Suprapubic skin (tissue), 4 donors: ENCODE results near the gene DENND11. TPM values are rescaled to one million over a fixed set of nuclear protein-coding genes. Genes with fewer than 3 reads are reported as not detected.

Experiments
- DNase-seq, 2 donors: peaks; one replicate each; pipeline ENCODE4 v3.0.0-alpha.2; 2019; ENCODE audit warnings: low spot score in 2 of 2
- H3K27ac ChIP-seq: fragments of 200-600 bp; sonication (generic); one replicate; pipeline ENCODE4 v1.5.1; 2019
- H3K27me3 ChIP-seq: fragments of 200-600 bp; sonication (generic); one replicate; pipeline ENCODE4 v1.5.1; 2019
- H3K36me3 ChIP-seq: fragments of 200-600 bp; sonication (generic); one replicate; pipeline ENCODE4 v1.5.1; 2019
- H3K4me1 ChIP-seq: fragments of 200-600 bp; sonication (generic); one replicate; pipeline ENCODE4 v1.5.1; 2019
- H3K4me3 ChIP-seq: fragments of 200-600 bp; sonication (generic); one replicate; pipeline ENCODE4 v1.5.1; 2019; ENCODE audit warnings: mild to moderate bottlenecking
- H3K9me3 ChIP-seq: fragments of 200-600 bp; sonication (generic); one replicate; pipeline ENCODE4 v1.5.1; 2019
- CTCF ChIP-seq, 2 donors: fragments of 200-600 bp in 1 of 2; fragments of 450-650 bp in 1 of 2; sonication (generic) in 1 of 2; IDR thresholded peaks; one replicate each; pipeline ENCODE4 v1.5.1; 2016 to 2019; ENCODE audit warnings: antibody characterized with exemption in 2 of 2, mild to moderate bottlenecking in 1 of 2, moderate library complexity in 1 of 2
- EP300 ChIP-seq: sonication (generic); formaldehyde crosslinking; IDR thresholded peaks from one replicate; pipeline ENCODE4 v1.6.1; 2017; ENCODE audit warnings: antibody characterized with exemption
- POLR2A ChIP-seq, 2 donors: fragments of 450-650 bp; IDR thresholded peaks; one replicate each; pipeline ENCODE4 v1.6.1; 2017; ENCODE audit warnings: antibody characterized with exemption in 2 of 2, mild to moderate bottlenecking in 2 of 2, moderate library complexity in 2 of 2
- POLR2AphosphoS5 ChIP-seq, 3 donors: sonication (generic); formaldehyde crosslinking; IDR thresholded peaks; one replicate each; pipeline ENCODE4 v1.6.1; 2017; ENCODE audit warnings: antibody characterized with exemption in 3 of 3
- WGBS: methylation state at CpG from one replicate; pipeline ENCODE4 v1.1.5; 2018; 5-methylcytosine and 5-hydroxymethylcytosine counted together
- total RNA-seq, 4 donors: library from RNA; depleted of rRNA; stranded (reverse); fragments of >200 nt; gene quantifications; one replicate each; pipeline ENCODE4 v1.1.0, GENCODE V29; 2016

DENND11 gene
- total RNA-seq, 4 donors from 2014 or later = 12.5 to 45.2 (median 17.9) TPM

DNA sequence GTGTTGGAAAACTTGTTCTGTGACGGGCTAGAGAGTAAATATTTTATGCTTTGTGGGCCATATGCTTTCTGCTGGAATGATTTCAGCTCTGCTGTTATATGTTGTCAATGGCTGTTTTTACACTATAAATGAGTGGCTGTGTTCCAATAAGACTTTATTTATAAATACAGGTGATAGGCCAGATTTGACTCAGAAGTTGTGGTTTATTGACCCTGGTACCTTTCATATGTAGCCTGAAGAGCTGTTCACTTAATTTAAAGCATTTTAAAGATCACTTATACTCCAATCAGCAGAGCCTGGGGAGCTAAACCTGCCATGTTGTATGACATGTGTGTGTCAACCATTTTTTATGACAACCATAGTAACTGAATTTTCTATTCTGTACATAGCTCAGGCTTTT is 27.1 kb upstream of the DENND11 start:
- no peak for DNase-seq
- WGBS = 96% methylated on average over 1 of the region's 1 CpG
- Histone ChIP-seq H3K27me3 (no peaks in the 10 kb centered on the region), H3K27ac (no peak overlapping the region), H3K4me3 (no peak overlapping the region), H3K4me1 (no peaks in the 10 kb centered on the region), H3K36me3 (no peaks in the 10 kb centered on the region), H3K9me3 (no peaks in the 10 kb centered on the region)
- TF ChIP-seq POLR2AphosphoS5 (IDR thresholded peaks at IDR 0.05) (no peak), CTCF (IDR thresholded peaks at IDR 0.05) (no peak), POLR2A (IDR thresholded peaks at IDR 0.05) (no peak), EP300 (no peak)

GRCh38 chr7:141722529-141722928 is 20.6 kb upstream of the DENND11 start:
- H3K27me3 ChIP-seq = no peaks in the 10 kb centered on the region
- no peaks in the 10 kb centered on the region for H3K4me1 ChIP-seq
- no peak for DNase-seq
- TF ChIP-seq POLR2A (IDR thresholded peaks at IDR 0.05) (no peak), POLR2AphosphoS5 (IDR thresholded peaks at IDR 0.05) (no peak), EP300 (no peak), CTCF (IDR thresholded peaks at IDR 0.05) (no peak)
- H3K4me3 ChIP-seq = no peak overlapping the region
- H3K36me3 ChIP-seq = no peaks in the 10 kb centered on the region
- no peak overlapping the region for H3K27ac ChIP-seq
- 89% methylated on average over 2 of the region's 2 CpGs for WGBS
- no peaks in the 10 kb centered on the region for H3K9me3 ChIP-seq

- no peaks in the 10 kb centered on the region for H3K4me1 ChIP-seq
- no peak for DNase-seq
- no peaks in the 10 kb centered on the region for H3K27me3 ChIP-seq
- 95% methylated on average over 1 of the region's 1 CpG for WGBS
- TF ChIP-seq EP300 (no peak), POLR2A (IDR thresholded peaks at IDR 0.05) (no peak), CTCF (IDR thresholded peaks at IDR 0.05) (no peak), POLR2AphosphoS5 (IDR thresholded peaks at IDR 0.05) (no peak)
- H3K36me3 ChIP-seq = no peaks in the 10 kb centered on the region
- no peak overlapping the region for H3K4me3 ChIP-seq
- no peak overlapping the region for H3K27ac ChIP-seq
- H3K9me3 ChIP-seq = no peaks in the 10 kb centered on the region
These were observed 15.5 kb upstream of the DENND11 start for GRCh38 chr7:141717450-141717849.

- H3K4me1 ChIP-seq = no peaks in the 10 kb centered on the region
- H3K9me3 ChIP-seq = no peaks in the 10 kb centered on the region
- 77% methylated on average over 6 of the region's 6 CpGs for WGBS
- no peak for DNase-seq
- H3K27ac ChIP-seq = no peak overlapping the region
- no peak for TF ChIP-seq EP300
- no peak for TF ChIP-seq POLR2A (IDR thresholded peaks at IDR 0.05)
- TF ChIP-seq CTCF (IDR thresholded peaks at IDR 0.05) = no peak
- no peak for TF ChIP-seq POLR2AphosphoS5 (IDR thresholded peaks at IDR 0.05)
- no peak overlapping the region for H3K4me3 ChIP-seq
- no peaks in the 10 kb centered on the region for H3K27me3 ChIP-seq
- no peaks in the 10 kb centered on the region for H3K36me3 ChIP-seq
These were observed 14.1 kb upstream of the DENND11 start for GRCh38 chr7:141715794-141716689.

DNA sequence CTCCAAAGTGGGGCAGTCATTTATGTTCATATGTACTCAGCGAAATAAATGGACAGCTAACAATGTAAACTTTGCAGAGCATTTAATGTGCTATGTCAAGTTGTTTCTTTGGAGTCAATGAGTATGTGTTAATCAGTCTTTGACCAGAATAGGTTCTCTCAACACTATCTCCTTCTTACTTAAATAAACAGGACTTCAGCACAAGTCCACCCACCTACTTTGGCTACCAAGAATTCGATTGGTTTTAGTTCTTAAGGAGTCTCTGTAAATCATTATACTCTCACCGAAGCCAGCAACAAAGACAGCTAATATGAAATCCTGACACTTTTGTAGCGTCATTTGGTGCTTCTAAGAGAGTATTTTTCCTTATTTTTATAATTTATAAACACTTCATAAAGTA is 13.1 kb upstream of the DENND11 start:
- 85% methylated on average over 4 of the region's 4 CpGs for WGBS
- Histone ChIP-seq H3K4me3 (no peak overlapping the region), H3K36me3 (no peaks in the 10 kb centered on the region), H3K27me3 (no peaks in the 10 kb centered on the region), H3K4me1 (no peaks in the 10 kb centered on the region), H3K9me3 (no peaks in the 10 kb centered on the region), H3K27ac (no peak overlapping the region)
- TF ChIP-seq EP300 (no peak), CTCF (IDR thresholded peaks at IDR 0.05) (no peak), POLR2AphosphoS5 (IDR thresholded peaks at IDR 0.05) (no peak), POLR2A (IDR thresholded peaks at IDR 0.05) (no peak)
- no peak for DNase-seq
